ENCODE measurements around the gene CTSA. TPM values are rescaled to one million over a fixed set of nuclear protein-coding genes. Genes with fewer than 3 reads are reported as not detected.

CTSA gene
- total and polyA plus RNA-seq, 9 of the 15 experiments (the other 6 are each of a cell fraction or from before 2014, with no cell fraction given): 8.8 to 61.7 (median 28.3) TPM

DNA sequence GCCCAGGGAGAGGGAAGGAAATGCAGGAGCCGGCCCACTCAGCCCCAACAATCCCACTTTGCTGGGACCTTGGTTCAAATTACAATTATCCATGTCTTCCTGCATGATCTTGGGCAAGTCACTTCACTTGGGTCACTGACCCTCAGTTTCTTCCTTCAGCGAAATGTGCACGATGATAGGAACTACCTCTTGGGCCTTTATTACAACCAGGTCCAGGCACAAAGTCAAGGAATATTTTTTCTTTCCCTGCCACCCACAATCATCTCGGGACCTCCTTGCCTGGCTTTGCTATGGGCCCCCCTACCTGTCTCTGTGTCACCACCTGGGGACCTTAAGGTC lies 21.2 kb downstream of the CTSA start:
- no peak for TF ChIP-seq SP1 (CRISPR knock-in tag; IDR thresholded peaks at IDR 0.05)
- TF ChIP-seq ZNF583 (CRISPR knock-in tag; IDR thresholded peaks at IDR 0.05): no peak
- TF ChIP-seq ZNF23 (CRISPR knock-in tag; IDR thresholded peaks at IDR 0.05): no peak
- no peak for TF ChIP-seq ZBTB17 (CRISPR knock-in tag; IDR thresholded peaks at IDR 0.05)
- no peak for TF ChIP-seq FOSL1 (tag; conservative IDR thresholded peaks at IDR 0.05)
- TF ChIP-seq TEAD4 (IDR thresholded peaks at IDR 0.05; ENCODE audit: low read length): no peak
- TF ChIP-seq TEAD4 (CRISPR knock-in tag; IDR thresholded peaks at IDR 0.05; ENCODE audit: borderline replicate concordance): no peak
- no peak for TF ChIP-seq IRF2 (CRISPR knock-in tag; IDR thresholded peaks at IDR 0.05)
- no peak for TF ChIP-seq CEBPG (CRISPR knock-in tag; IDR thresholded peaks at IDR 0.05)
- no peak for TF ChIP-seq CEBPG (tag; conservative IDR thresholded peaks at IDR 0.05 in 1 of 2, IDR thresholded peaks at IDR 0.05 in 1 of 2)
- TF ChIP-seq RHOXF2B (CRISPR knock-in tag; conservative IDR thresholded peaks at IDR 0.05): no peak
- no peak for TF ChIP-seq SAFB2 (IDR thresholded peaks at IDR 0.05; ENCODE audit: borderline replicate concordance, low read depth, low read length, severe bottlenecking)
- TF ChIP-seq CCNT2 (IDR thresholded peaks at IDR 0.05; ENCODE audit: borderline replicate concordance, extremely low read depth, insufficient read length, low read depth, low read length): no peak
- no peak for TF ChIP-seq ZNF124 (CRISPR knock-in tag; IDR thresholded peaks at IDR 0.05)
- no peak for TF ChIP-seq C11orf30 (IDR thresholded peaks at IDR 0.05; ENCODE audit: low read depth)
- no peak for TF ChIP-seq NR1H2 (CRISPR knock-in tag; IDR thresholded peaks at IDR 0.05)
- no peak for TF ChIP-seq ZNF3 (CRISPR knock-in tag; IDR thresholded peaks at IDR 0.05)
- no peak for TF ChIP-seq ZNF324 (CRISPR knock-in tag; IDR thresholded peaks at IDR 0.05)
- ATAC-seq: no peak
- Histone ChIP-seq H3K36me3 (ENCODE audit: control insufficient read depth, insufficient read depth, low read length) (peaks cover 6% of the 10 kb centered on the region; the same call in 1 of the 3 replicates), H3K27ac (ENCODE audit: extremely low read depth, low read depth, low read length) (no peak overlapping the region), H3K9ac (ENCODE audit: insufficient read depth in 1 of 2, low read depth in 2 of 2, low read length in 2 of 2) (peak overlapping the region; percentile 63 to 94), H3K4me2 (ENCODE audit: insufficient read depth, low read length) (peak overlapping the region; percentile 44), H4K20me1 (replicated peaks; ENCODE audit: control insufficient read depth, insufficient read depth, low read length) (no peaks in the 10 kb centered on the region), H3K4me3 (peak overlapping the region; percentile 48), H3K9me3 (replicated peaks; ENCODE audit: control insufficient read depth, insufficient read depth, low read depth, low read length) (no peaks in the 10 kb centered on the region), H3K4me1 (replicated peaks in 1 of 2; ENCODE audit: control insufficient read depth in 2 of 2, insufficient read depth in 2 of 2, low read length in 2 of 2) (peaks cover 24 to 43% of the 10 kb centered on the region in 2 experiments), H2AFZ (ENCODE audit: low read depth, low read length) (peak overlapping the region; percentile 92), H3K27me3 (ENCODE audit: control insufficient read depth in 2 of 2, insufficient read depth in 2 of 2, low read length in 2 of 2) (no peaks in the 10 kb centered on the region), H3K9me1 (ENCODE audit: control insufficient read depth, insufficient read depth, low read length) (no peaks in the 10 kb centered on the region), H3K79me2 (ENCODE audit: control insufficient read depth, insufficient read depth, low read length) (peaks cover 15% of the 10 kb centered on the region)
- POLR2A ChIA-PET: interaction anchor here (0.6 to 0.7 kb wide), 2 partner anchors 21 to 54 kb away, joined by 3 to 4 read pairs; no protein-coding TSS in a partner anchor
- CTCF ChIA-PET (ENCODE audit: low intra/inter-chr PET ratio): no interaction called here
- no TSS peak for BruUV-seq (replicated peaks)
- DNase-seq (ENCODE audit: extremely low read depth in 1 of 4, low spot score in 3 of 4): no peak
- no peak for FAIRE-seq
- intact Hi-C loops (cut with micrococcal nuclease): no loop called here
- in situ Hi-C loops (cut with MboI): no loop called here
- 49% methylated on average over 3 of the region's 4 CpGs for WGBS (ENCODE audit: insufficient coverage, low coverage, missing lambda C conversion rate)

All from K562 (cell line).